C4-2B (cell line): ENCODE measurements around the gene SLC39A11.

ENCODE experiments used
- CTCF ChIP-seq: fragments of 450-650 bp; conservative IDR thresholded peaks from 2 replicates; pipeline ENCODE4 v1.5.1; 2017; ENCODE audit warnings: mild to moderate bottlenecking
- ZFX ChIP-seq: fragments of 450-650 bp; IDR thresholded peaks from 2 replicates; pipeline ENCODE4 v1.6.1; 2017

GRCh38 chr17:72926171-72926570 is 166.3 kb downstream of the SLC39A11 start:
- TF ChIP-seq CTCF, result no peak
- no peak for TF ChIP-seq ZFX
